Lung (tissue), 13 donors: ENCODE data around the gene DRAM2. TPM values are rescaled to one million over a fixed set of nuclear protein-coding genes. Genes with fewer than 3 reads are reported as not detected.
"Not testable (repeated sequence)": the region's sequence is repeated elsewhere in the genome, so short reads cannot be mapped to it uniquely, and the experiment has no call there.

Source experiments
- ATAC-seq: fragments of 200-7000 bp; cut with Tn5 transposase; one replicate; pipeline ENCODE4 v1.9.1; 2020; ENCODE audit warnings: moderate number of reproducible peaks; ENCODE audit not compliant: insufficient read depth, low FRiP score
- DNase-seq, 3 donors: peaks; one replicate each; pipeline ENCODE4 v3.0.0-alpha.2; 2013 to 2017
- H3K27ac ChIP-seq, 2 donors: one replicate each; pipeline ENCODE4 v1.5.1; 2013; ENCODE audit warnings: mild to moderate bottlenecking in 2 of 2, moderate library complexity in 2 of 2, control low read depth in 1 of 2, inconsistent platforms in 1 of 2, low read depth in 1 of 2, low read length in 1 of 2
- H3K27me3 ChIP-seq, 3 donors: one replicate each; pipeline ENCODE4 v1.5.1; 2013; ENCODE audit warnings: low read length in 2 of 3; ENCODE audit not compliant: control insufficient read depth in 3 of 3, insufficient read depth in 3 of 3
- H3K36me3 ChIP-seq, 4 donors: one replicate each; pipeline ENCODE4 v1.5.1; 2013; ENCODE audit warnings: low read length in 4 of 4, mild to moderate bottlenecking in 1 of 4, moderate library complexity in 1 of 4; ENCODE audit not compliant: control insufficient read depth in 4 of 4, insufficient read depth in 4 of 4
- H3K4me1 ChIP-seq, 5 donors: one replicate each; pipeline ENCODE4 v1.5.1; 2013; ENCODE audit warnings: low read length in 5 of 5, mild to moderate bottlenecking in 2 of 5, moderate library complexity in 1 of 5; ENCODE audit not compliant: control insufficient read depth in 5 of 5, insufficient read depth in 5 of 5
- H3K4me3 ChIP-seq: one replicate; pipeline ENCODE4 v1.5.1; 2013; ENCODE audit warnings: mild to moderate bottlenecking, control low read depth, moderate library complexity
- H3K9ac ChIP-seq, 2 donors: one replicate each; pipeline ENCODE4 v1.5.1; 2013; ENCODE audit warnings: low read length in 2 of 2, control low read depth in 1 of 2; ENCODE audit not compliant: insufficient read depth in 1 of 2
- H3K9me3 ChIP-seq, 4 donors: one replicate each; pipeline ENCODE4 v1.5.1; 2013; ENCODE audit warnings: low read length in 3 of 4, mild to moderate bottlenecking in 1 of 4, moderate library complexity in 1 of 4; ENCODE audit not compliant: control insufficient read depth in 4 of 4, insufficient read depth in 3 of 4
- CTCF ChIP-seq: IDR thresholded peaks from 2 replicates; pipeline ENCODE4 v1.5.1; 2012; ENCODE audit warnings: mild to moderate bottlenecking; ENCODE audit errors: control extremely low read depth, extremely low read depth
- WGBS, 2 donors: extraction: QIAGEN DNeasy Blood & Tissue Kit; methylation state at CpG; one replicate each; pipeline ENCODE4 v1.1.7; 2013; 5-methylcytosine and 5-hydroxymethylcytosine counted together
- polyA plus RNA-seq, 2 donors: library from polyadenylated mRNA; stranded (reverse); fragments of 200-250 nt; gene quantifications; one replicate each; pipeline ENCODE4 v1.2.1, GENCODE V29; 2013
- small RNA-seq: library from RNA; depleted of rRNA; stranded (forward); fragments of <200 nt; gene quantifications from one replicate; pipeline ENCODE3, GENCODE V24; 2014; ENCODE audit warnings: low replicate concordance
- total RNA-seq, 2 donors: library from RNA; depleted of rRNA in 1 of 2; stranded (reverse); fragments of >200 nt in 1 of 2; gene quantifications; one replicate each; pipeline ENCODE4 v1.2.1, GENCODE V29; 2014 to 2021
- donor health status: control.
- donor health status: control.
- donor health status: Bipolar disorder and iron deficiency.
- donor health status: healthy.
- donor health status: DM: yes; HTN: yes; CAD: no.

DRAM2 gene
- total and polyA plus RNA-seq, 4 donors, result 28.2 to 76.1 (median 40.4) TPM

GRCh38 chr1:111082421-111083203 lies 57.3 kb downstream of the DRAM2 start:
- Histone ChIP-seq H3K9ac (no peak overlapping the region), H3K27me3 (no peaks in the 10 kb centered on the region), H3K27ac (no peak overlapping the region), H3K4me1 (no peaks in the 10 kb centered on the region), H3K36me3 (no peaks in the 10 kb centered on the region), H3K4me3 (no peak overlapping the region), H3K9me3 (peaks cover 0 to 8% (median 2%) of the 10 kb centered on the region in 4 donors)
- ATAC-seq (no peak), DNase-seq (no peak)
- 84 to 89% methylated on average over 2 of the region's 2 CpGs for WGBS, 2 donors
- no peak for TF ChIP-seq CTCF

GRCh38 chr1:111079329-111079728 lies 60.6 kb downstream of the DRAM2 start:
- WGBS, 2 donors, result 94 to 97% methylated on average over 12 of the region's 12 CpGs
- not testable (repeated sequence) for H3K27ac ChIP-seq, H3K27me3 ChIP-seq, H3K4me3 ChIP-seq, ATAC-seq, H3K9ac ChIP-seq, DNase-seq, H3K4me1 ChIP-seq, H3K9me3 ChIP-seq, H3K36me3 ChIP-seq

GRCh38 chr1:111077312-111077711 lies 62.6 kb downstream of the DRAM2 start:
- H3K9ac ChIP-seq, ATAC-seq, H3K9me3 ChIP-seq, DNase-seq, H3K4me1 ChIP-seq, H3K4me3 ChIP-seq, H3K27ac ChIP-seq, H3K36me3 ChIP-seq, H3K27me3 ChIP-seq: not testable (repeated sequence)
- WGBS, 2 donors, result 87 to 91% methylated on average over 4 of the region's 4 CpGs

Small RNA genes lying within 50 kb of the gene (small RNA-seq; reads per million reads assigned to genes)
- gene AL355816.1, result not detected

Other genes starting within 250 kb of the DRAM2 start
- 10 to 100 TPM in 1 of 2 donors, 1 to 10 TPM in 1; 8.5 to 12.2 TPM for gene LRIF1, start 176.2 kb downstream of the DRAM2 start, total RNA-seq
- gene LRIF1, start 176.2 kb downstream of the DRAM2 start, polyA plus RNA-seq, result 1 to 10 TPM; 9.0 to 9.2 TPM
- 10 to 100 TPM; 28.2 to 71.2 TPM for gene CEPT1, start 130 bp upstream of the DRAM2 start, total RNA-seq
- 10 to 100 TPM; 18.6 to 24.1 TPM for gene CEPT1, start 130 bp upstream of the DRAM2 start, polyA plus RNA-seq
- gene DENND2D, start 60.6 kb upstream of the DRAM2 start, total RNA-seq, result 10 to 100 TPM; 39.3 to 61.6 TPM
- 10 to 100 TPM; 49.5 to 71.7 TPM for gene DENND2D, start 60.6 kb upstream of the DRAM2 start, polyA plus RNA-seq
- gene CHI3L2, start 87.6 kb upstream of the DRAM2 start, total RNA-seq, result 100 to 1,000 TPM in 1 of 2 donors, 10 to 100 TPM in 1; 30.1 to 298 TPM
- gene CHI3L2, start 87.6 kb upstream of the DRAM2 start, polyA plus RNA-seq, result 100 to 1,000 TPM in 1 of 2 donors, 10 to 100 TPM in 1; 75.6 to 206 TPM
- 10 to 100 TPM in 1 of 2 donors, 1 to 10 TPM in 1; 2.2 to 11.4 TPM for gene CHIA, start 150.8 kb upstream of the DRAM2 start, total RNA-seq
- 1 to 10 TPM in 1 of 2 donors, under 1 TPM in 1; 0.47 to 2.6 TPM for gene CHIA, start 150.8 kb upstream of the DRAM2 start, polyA plus RNA-seq